WI38 (cell line): Measurements from ENCODE around the gene CAPN9.
"Not testable (repeated sequence)": the region's sequence is repeated elsewhere in the genome, so short reads cannot be mapped to it uniquely, and the experiment has no call there.

Source experiments
- H3K4me3 ChIP-seq: 2 replicates; pipeline ENCODE4 v1.5.1; 2011; ENCODE audit warnings: low read depth, mild to moderate bottlenecking, control low read depth, low read length
- CTCF ChIP-seq: IDR thresholded peaks from 2 replicates; pipeline ENCODE4 v1.5.1; 2012; ENCODE audit warnings: low read depth, mild to moderate bottlenecking, control low read depth, low read length

Gene CAPN9

GRCh38 chr1:230747127-230747730 is at the start of gene CAPN9:
TSS of gene CAPN9 (plus strand) at chr1:230747388. CDS start at chr1:230747497, 109 bp downstream.
- no peak for TF ChIP-seq CTCF
- no peak within 1 kb of the TSS for H3K4me3 ChIP-seq

- no peak for TF ChIP-seq CTCF
- H3K4me3 ChIP-seq: no peak overlapping the region
Observed at GRCh38 chr1:230698130-230698529, 49.1 kb upstream of the CAPN9 start.

- H3K4me3 ChIP-seq: not testable (repeated sequence)
Observed at GRCh38 chr1:230698964-230699363, 48.2 kb upstream of the CAPN9 start.

DNA sequence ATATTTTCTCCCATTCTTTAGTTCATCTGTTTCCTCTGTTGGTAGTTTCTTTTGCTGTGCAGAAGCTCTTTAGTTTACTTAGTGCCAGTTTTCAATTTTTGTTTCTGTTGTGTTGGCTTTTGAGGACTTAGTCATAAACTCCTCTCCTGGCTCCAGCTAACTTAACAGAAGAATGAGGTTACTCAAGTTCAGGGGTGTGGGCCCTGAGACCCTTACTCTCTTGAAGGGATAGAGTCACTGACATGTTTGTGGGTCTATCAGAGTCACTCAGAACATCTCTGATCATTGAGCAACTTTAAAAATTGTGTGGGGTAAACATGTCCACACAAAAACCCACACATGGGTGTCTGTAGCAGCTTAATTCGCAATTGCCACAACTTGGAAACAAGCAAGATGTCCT is 47.5 kb upstream of the CAPN9 start:
- H3K4me3 ChIP-seq: no peak overlapping the region
- no peak for TF ChIP-seq CTCF

DNA sequence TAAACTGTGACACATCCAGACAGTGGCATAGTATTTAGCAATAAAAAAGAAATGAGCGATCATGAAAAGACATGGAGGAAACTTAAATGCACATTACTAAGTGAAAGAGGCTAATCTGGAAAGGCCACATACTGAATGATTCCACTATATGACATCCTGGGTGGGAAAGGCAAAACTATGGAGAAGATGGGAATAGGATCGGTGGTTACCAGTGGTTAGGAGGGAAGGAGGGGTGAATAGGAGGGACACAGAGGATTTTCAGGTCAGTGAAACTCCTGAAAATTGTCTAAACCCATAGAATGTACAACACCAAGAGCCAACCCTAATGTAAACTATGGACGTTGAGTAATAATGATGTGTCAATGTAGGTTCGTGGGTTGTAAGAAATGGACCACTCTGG is 47.1 kb upstream of the CAPN9 start:
- TF ChIP-seq CTCF: no peak
- H3K4me3 ChIP-seq: no peak overlapping the region

DNA sequence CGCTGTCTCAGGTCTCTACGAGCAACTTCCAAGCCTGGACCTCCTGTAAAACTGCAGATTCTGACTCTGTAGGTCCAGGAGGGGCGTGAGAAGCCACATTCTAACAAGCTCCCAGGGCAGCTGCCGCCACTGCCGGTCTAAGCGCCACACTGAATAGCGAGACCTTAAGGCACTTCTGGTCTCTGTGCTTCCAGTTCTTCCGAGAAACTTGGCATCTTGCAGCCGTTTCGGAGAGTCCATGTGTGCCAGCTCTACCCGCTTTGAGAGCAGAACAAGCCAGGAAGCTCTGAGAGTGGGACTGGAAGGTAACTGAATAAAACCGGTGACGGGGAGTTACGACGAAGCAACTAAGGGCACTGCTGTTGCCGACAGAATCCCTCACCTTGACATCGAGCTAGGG is 45.8 kb upstream of the CAPN9 start:
- no peak overlapping the region for H3K4me3 ChIP-seq
- no peak for TF ChIP-seq CTCF

DNA sequence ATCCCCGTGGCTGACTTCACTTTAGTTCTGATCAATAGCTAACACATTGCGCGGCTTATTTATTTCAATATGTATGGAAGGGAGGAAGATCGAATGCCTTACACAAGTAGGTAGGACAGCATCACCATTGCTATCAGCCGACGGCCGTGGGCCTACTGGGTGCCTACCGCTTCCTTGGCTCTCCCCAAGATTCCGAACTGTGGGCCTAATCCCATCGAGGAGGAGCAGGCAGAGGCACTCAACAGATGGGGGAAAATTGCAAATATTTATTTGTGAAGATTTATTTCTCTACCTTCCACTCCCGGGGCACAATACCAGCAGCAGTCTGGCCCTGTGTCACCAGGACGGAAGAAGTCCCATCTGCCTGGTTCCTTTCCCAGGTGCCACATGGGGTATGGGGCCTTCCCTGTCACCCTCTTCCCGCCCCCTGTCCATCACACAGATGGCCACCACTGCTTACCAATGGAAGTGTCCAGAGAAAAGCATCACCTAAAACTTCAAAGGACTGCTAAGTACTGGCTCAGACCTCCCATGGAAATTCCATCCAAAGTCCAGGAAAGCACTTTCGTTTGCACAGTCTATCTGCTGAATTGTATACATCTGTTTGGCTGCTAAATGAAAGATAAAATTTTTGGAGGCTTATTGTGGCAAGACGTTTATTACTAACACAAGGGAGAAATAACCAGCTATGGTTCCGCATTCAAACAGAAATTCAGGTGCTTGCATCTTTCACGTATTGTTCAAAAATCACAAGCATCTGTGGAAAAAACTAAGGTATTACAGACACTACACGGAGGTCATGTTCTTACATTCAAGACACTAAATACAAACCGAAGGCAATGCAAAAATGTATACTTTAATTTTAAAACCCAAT is 45.1 kb upstream of the CAPN9 start:
- TF ChIP-seq CTCF: no peak
- no peak overlapping the region for H3K4me3 ChIP-seq
